NCI-H2227 (cell line): Measurements from ENCODE around the gene FBRSL1.
"Not testable (repeated sequence)": the region's sequence is repeated elsewhere in the genome, so short reads cannot be mapped to it uniquely, and the experiment has no call there.

ENCODE experiments used
- DNase-seq: peaks from one replicate; lab custom pipeline; 2025; ENCODE audit not compliant: unreplicated experiment; lab: John Stamatoyannopoulos, UW

Gene FBRSL1

DNA sequence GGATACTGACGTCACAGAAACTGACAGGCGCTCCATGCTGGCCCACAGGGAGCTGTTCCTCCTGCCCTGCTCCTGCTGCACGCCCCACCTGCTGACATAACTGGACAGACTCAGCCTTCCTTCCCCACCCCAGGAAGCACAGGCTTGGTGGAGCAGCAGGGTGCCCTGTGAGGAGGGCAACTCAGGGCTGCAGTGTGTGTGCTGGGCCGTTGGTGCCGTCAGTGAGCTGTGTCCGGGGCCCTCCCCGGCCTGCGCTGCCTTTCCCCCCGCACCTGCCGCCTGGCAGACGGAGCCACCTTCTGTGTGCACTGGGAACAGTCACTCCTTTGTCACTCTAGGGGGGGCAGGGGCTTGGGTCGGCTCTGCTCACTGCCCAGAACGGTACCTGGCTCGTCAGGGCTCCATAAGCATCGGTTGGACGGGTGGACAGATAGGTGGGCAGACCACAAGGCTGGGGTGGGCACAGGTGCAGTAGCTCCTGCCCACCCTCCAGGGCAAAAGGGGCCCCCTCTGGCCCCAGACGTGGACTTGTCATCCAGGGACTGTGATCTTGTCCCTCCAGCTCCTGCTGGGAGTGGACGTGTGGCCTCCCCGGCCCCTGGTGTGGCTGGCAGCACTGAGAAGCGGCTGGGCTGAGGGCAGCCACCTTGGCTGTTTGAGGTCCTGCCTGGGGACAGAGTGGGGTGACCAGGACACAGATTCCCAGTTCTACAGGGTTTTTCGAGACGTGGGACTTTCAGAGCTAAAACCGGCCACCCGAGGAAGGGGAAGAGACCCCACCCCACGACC, 32.8 kb downstream of the FBRSL1 start:
- DNase-seq: no peak

GRCh38 chr12:132523576-132524331, 33.8 kb downstream of the FBRSL1 start:
- DNase-seq: peak; percentile 39

DNA sequence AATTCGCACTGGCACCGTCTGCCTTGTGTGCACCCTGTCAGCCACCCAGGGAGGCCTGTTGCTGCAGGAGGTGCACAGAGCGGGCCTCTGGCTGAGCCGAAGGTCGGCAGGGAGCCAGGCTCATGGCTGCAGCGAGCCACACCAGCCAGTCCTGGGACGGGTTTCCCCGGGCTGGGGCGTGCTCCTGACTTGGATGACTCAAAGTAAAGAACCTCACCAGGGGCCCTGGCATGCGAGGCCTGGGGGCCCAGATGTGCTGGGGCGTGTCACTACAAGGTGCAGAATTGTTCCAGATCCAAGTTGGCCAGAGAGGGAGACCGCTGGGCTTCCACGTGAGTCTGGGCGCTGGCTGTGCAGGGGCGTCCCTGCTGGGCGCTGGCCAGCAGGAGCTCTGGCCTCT, 34.5 kb downstream of the FBRSL1 start:
- DNase-seq: no peak

DNA sequence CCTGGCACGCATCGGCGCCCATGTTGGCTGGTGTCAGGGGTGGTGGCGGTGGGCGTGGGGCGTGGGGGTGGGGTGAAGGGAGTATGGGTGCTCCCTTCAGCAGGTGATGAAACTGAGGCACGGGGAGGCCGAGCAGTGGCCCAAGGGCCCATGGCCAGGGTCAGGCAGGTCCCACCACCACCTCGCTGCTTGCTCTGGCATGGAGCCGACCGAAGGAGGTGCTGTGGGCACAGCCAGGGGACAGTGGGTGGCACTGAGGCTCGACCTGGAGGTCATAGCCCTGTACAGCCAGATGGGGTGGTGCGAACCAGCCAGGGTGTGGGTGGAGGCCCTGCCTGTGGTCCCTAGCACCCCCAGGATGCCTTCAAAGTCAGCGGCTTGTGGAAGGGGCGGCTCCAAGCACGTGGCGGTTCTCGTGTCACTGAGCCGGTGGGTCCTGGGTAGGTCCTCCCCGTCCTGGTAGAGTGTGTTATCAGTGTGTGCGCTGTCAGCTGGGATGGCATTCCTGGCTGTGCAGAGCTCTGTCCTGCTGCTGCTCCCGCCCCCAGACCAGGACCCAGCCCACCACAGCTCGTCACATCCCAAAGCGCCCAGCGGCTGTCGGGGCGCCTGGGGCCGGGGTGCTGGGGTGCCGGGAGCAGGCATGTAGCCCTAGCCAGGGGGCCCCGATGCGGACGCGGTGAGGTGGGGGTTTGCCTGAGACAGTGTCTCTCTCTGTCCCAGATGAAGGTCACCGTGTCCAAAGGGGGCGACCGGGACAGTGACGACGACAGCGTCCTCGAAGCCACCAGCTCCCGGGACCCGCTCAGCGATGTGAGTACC, 35.3 kb downstream of the FBRSL1 start:
- no peak for DNase-seq

GRCh38 chr12:132525833-132526455, 36.0 kb downstream of the FBRSL1 start:
- DNase-seq: no peak

GRCh38 chr12:132527186-132527882, 37.4 kb downstream of the FBRSL1 start:
- DNase-seq: no peak

GRCh38 chr12:132527883-132528264, 37.9 kb downstream of the FBRSL1 start:
- DNase-seq: no peak

DNA sequence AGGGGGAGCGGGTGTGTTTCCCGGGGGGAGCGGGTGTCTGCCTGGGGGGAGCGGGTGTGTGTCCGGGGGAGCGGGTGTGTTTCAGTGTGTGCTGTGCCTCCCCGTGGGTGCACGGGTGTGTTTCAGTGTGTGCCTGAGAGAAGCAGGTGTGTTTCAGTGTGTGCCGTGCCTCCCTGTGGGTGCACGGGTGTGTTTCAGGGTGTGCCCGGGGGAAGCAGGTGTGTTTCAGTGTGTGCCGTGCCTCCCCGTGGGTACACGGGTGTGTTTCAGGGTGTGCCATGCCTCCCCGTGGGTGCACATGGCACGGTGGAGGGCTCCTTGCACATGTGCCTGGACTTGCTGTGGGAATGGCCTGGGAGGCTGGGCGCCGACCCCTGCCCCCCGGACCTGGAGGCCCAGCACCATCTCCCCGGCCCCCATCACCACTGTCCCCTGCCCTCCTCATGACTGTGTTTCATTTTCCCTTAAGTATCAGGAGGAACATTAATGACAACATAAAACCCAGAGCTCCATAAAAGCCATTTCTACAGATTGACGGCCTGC, 38.7 kb downstream of the FBRSL1 start:
- no peak for DNase-seq

- DNase-seq: no peak
These were observed 39.3 kb downstream of the FBRSL1 start for GRCh38 chr12:132529156-132529839.

GRCh38 chr12:132529906-132530305, 40.0 kb downstream of the FBRSL1 start:
- peak; percentile 65 for DNase-seq

GRCh38 chr12:132530447-132530846, 40.5 kb downstream of the FBRSL1 start:
- DNase-seq: peak; percentile 61

- DNase-seq: no peak
These were observed 40.9 kb downstream of the FBRSL1 start for GRCh38 chr12:132530851-132531250.

DNA sequence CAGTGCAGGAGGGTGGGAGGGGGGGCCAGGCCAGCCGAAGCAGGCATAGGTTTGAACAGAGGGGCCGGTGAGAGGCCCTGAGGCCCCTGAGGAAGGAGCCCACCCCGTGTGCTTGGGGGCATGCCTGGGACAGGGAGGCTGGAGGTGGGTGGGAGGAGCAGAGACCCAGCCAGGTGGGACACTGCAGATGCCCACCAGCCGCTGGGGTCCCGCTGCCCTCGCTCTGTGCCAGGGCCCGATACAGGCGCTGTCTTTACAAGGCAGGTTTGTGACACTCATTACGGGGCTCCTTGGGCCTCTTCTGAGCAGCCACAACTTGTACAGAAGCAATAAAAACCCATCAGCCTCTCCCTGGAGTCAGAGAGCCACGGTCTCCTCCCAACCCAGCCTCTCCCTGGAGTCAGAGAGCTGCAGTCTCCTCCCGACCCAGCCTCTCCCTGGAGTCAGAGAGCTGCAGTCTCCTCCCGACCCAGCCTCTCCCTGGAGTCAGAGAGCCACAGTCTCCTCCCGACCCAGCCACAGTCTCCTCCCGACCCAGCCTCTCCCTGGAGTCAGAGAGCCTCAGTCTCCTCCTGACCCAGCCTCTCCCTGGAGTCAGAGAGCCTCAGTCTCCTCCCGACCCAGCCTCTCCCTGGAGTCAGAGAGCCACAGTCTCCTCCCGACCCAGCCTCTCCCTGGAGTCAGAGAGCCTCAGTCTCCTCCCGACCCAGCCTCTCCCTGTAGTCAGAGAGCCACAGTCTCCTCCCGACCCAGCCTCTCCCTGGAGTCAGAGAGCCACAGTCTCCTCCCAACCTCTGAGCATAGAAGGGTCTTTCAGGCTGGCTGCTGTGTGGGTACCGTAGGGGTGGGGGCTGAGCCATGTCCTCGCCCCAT, 43.0 kb downstream of the FBRSL1 start:
- DNase-seq: not testable (repeated sequence)

DNA sequence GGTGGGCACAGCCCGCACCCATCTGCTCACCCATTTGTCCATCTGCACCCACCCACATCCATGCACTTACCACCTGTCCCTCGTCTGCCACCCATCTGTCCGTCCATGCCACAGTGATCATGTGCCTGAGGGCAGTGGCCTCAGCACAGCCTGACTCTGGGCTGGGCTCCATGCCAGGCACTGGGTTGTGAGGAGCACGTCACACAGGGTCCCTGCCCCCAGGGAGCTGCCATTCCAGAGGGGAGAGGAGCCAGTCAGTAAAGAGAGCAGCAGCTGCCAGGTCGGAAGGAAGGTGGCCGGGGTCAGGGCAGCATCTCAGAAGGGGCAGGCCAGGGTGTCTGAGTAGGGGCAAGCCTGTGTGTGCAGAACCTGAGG, 43.6 kb downstream of the FBRSL1 start:
- DNase-seq: no peak

DNA sequence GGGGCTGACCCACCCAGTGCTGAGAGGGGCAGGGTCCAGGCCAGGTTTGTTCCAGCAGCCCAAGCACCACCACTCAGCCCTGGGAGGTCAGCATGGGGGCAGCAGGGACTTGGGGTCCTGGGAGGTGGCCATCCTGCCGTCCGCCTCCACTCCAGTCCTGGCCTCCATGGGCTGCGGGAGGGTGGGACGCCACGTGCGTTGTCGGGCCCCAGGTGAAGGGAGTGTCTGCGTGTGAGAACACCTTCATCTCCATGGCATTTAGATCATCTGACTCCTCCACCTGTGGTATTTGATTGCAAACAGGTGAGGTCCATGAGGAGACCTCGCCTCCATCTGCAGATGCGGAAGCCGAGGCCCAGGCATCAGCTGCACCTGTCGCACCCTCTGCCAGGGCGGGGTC, 44.1 kb downstream of the FBRSL1 start:
- no peak for DNase-seq

- no peak for DNase-seq
These were observed 45.1 kb downstream of the FBRSL1 start for GRCh38 chr12:132535019-132535418.

DNA sequence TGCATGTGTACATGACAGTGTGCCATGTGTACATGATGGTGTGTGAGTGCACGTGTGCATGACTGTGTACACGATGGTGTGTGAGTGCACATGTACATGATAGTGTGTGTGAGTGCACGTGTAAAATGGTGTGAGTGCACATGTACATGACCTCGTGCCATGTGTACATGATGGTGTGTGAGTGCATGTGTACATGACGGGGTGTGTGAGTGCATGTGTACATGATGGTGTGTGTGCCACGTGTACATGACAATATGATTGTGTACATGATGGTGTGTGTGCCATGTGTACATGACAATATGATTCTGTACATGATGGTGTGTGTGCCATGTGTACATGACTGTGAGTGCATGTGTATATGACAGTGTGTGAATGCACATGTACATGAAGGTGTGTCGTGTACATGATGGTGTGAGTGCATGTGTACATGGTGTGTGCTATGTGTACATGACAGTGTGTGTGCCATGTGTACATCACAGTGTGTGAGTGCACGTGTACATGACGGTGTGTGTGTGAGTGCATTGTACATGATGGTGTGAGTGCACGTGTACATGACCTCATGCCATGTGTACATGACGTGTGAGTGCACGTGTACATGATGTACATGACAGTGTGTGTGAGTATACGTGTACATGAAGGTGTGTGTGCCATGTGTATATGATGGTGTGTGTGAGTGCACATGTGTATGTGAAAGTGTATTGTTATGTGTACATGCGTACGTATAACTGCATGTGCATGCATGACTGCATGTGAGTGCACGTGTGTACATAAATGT, 46.3 kb downstream of the FBRSL1 start:
- no peak for DNase-seq

GRCh38 chr12:132537049-132537448, 47.1 kb downstream of the FBRSL1 start:
- DNase-seq: no peak
